ENCODE data around the gene LCTL.
"Not testable (repeated sequence)": the region's sequence is repeated elsewhere in the genome, so short reads cannot be mapped to it uniquely, and the experiment has no call there.

The LCTL gene

DNA sequence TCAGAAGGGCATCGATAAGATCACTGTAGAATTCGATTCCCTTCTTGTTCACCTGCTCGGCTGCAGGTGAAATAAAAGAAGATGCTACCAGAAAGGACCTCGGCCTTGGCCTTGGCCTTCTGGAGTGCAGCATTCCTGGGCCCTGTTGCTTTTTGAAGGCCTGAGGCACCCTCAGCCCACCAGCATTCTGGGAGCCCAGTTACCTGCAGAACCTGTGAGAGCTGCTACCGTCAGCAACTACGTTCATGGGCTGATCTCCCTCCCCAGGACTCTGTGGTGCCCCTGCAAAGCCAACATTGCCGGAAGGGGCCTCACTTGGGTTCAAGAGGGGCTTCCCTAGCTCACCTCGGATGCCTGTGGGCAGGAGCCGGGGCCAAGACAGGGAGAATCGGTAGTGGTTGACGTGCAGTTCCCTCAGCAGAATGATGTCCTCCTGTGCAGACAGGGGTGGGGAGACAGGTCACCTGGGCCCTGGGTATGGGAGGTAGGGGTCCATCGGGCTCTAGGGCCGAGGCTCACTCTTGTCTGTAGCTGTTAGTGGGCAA, 2.2 kb downstream of the LCTL start:
- DNase-seq: no peak

DNA sequence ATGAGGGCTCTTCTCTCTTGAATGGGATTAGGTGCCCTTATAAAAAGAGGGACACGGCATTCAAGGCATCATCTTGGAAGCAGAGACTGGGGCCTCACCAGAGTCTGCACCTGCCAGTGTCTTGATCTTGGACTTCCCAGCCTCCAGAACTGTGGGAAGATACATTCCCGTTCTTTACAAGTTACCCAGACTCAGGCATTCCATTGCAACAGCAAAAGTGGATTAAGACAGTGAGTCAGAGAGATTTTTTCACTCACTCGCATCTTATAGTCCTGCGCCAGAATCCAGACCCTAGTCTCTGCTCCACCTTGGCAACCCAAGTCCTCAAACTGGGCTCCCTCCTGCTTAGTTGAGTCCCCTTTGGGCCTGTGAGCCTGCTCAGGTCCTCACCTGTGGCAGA, 2.7 kb downstream of the LCTL start:
- DNase-seq: no peak

DNA sequence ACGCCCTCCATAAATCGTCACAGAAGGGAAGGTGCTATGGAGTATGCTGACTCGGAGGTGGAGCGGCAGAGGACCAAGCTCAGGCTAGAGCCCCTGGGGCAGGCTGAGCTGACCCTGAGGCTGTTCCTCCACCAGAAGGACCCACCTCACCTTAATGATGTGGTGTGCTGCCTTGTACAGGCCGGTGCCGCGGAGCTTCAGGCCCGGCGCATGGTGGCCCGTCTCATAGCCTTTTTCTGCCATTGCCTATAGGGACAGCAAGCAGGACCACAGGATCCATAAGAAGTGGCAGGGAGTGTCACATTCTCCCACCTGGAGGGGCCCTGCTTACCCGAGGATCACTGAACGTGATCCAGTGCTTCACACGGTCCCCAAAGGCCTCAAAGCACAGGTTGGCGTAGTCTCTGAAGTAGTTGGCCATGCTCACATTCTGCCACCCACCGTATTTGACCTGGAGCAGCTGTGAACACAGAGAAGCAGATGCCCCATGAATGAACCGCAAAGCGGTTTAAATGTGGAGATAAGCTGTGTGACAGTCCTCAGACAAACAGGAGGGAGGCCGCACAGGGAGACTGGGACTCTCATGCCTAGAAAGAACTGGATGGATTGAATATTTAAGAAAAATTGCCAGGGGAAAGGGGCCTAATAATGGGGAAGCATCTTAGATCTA, 4.8 kb downstream of the LCTL start:
- no peak for DNase-seq

DNA sequence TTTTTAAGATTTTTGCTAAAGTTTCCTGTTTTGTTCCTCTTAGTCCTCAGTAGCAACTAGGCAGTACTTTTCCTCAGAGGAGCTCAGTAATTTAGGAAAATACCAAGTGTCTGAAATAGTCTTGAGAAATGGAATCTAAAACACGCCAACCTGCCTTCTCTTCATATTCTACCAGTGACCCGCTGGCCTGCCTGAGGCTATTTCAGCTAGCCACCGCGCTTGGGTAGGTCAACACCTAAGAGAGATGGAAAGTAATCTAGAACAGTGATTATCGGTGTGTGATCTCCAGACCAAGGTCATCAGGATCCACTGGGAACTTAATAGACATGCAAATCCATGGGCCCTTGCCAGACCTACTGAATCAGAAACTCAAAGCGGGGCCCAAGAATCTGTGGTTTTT, 7.5 kb downstream of the LCTL start:
- DNase-seq: no peak

DNA sequence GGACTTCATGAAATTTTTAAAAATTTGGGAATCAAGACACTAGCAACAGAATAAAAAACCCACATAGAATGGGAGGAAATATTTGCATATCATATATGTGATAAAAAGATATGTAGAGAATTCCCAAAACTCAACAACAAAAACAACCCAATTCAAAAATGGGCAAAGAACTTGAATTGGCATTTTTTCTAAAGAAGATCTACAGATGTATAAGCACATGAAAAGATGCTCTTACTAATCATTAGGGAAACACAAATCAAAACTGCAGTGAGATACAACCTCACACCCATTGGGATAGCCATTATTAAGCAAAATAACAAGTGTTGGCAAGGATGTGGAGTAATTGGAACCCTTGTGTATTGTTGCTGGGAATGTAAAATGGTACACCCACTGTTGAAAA, 10.1 kb downstream of the LCTL start:
- no peak for DNase-seq

DNA sequence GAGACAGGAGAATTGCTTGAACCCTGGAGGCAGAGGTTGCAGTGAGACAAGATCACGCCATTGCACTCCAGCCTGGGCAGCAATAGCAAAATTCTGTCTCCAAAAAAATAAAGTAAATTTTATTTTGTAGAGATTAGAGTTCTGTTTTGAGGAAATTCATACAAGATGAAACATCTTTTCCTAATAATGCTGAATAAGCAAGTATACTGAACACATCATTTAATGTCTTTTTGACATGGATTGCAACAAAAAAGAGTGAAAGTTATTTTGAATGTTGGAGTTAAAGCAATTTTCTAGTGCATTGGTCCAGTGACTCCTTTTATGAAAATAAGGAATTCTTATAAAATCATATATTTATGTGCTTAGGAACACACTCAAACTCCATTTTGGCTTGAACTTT, 20.5 kb downstream of the LCTL start:
- DNase-seq: no peak

DNA sequence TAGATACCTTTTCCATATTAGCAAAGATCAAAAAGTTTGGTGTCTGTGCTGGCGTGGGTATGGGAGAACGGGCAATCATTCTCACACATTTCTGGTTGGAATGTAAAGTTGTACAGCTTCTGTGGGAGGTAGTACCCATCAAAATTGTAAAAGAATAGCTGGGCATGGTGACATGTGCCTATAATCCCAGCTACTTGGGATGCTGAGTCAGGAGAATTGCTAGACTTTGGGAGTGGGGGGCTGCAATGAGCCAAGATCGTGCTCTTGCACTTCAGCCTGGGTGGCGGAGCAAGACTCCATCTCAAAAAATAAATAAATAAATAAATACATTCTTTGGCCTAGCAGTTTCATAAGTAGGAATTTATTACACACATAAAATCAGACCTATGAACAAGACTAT, 22.9 kb downstream of the LCTL start:
- DNase-seq: no peak

DNA sequence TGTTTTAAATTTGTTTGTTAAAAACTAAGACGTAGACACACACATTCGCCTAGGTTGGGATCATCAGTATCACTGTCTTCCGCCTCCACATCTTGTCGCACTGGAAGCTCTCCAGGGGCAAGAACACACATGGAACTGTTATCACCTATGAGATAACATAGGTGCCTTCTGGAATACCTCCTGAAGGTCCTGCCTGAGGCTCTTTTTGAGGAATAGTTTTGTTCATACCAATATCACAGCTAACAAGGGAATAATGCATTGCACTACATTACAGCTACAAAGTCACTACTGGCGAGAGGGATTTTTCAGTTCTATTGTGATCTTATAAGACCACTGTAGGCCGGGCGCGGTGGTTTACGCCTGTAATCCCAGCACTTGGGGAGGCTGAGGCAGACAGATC, 30.7 kb downstream of the LCTL start:
- DNase-seq: no peak

DNA sequence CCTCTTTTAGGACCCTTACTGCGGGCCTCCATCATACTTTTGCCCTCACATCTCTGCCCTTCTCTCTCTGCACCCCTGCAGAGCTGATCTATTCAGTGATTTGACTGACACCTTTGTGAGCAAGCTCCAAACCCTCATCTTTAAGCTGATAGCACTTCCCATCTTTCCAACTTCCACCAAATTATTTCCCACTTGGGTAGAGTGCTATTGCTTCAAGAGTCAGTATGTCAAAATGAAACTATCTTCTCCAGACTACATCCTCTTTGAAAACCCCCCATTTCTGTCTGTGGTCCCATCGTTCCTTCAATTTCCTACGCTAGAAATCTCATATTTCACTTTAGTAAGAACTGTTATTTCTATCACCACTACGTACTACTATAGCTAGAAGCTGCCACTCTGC, 41.0 kb downstream of the LCTL start:
- DNase-seq: no peak

DNA sequence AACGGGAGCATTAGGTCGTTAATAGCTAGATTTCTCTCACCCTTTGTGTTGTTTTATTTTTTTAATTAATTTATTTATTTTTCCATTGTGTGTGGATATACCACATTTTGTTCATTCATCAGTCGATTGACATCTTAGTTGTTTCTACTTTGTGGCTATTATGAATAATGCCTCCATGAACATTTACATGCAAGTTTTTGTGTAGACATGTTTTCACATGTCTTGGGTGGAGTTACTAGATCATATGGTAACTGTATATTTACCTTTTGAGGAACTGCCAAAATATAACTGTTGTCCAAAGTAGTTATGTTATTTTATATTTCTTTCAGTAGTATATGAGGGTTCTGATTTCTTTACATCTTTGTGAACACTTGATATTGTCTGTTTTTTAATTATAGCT, 41.9 kb downstream of the LCTL start:
- DNase-seq: no peak

DNA sequence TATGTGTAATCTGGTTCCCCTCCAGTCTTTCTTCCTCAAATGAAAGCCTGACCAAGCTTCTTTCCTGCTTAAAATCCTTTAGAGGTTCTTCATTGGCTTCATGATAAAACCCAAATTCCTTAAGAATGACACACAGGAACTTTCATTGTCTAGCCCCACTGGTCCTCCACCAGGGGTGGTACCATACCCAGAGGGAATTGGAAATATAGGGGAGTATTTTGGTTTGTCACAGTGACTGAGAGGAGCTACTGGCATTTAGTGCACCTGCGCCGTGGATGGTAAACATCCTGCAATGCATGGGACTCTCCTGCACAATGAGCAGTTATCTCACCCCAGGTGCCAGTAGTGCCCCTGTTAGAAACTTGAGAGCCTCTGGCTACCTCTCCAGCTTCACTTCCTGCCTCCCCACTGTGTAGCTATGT, 49.9 kb downstream of the LCTL start:
- no peak for DNase-seq

DNA sequence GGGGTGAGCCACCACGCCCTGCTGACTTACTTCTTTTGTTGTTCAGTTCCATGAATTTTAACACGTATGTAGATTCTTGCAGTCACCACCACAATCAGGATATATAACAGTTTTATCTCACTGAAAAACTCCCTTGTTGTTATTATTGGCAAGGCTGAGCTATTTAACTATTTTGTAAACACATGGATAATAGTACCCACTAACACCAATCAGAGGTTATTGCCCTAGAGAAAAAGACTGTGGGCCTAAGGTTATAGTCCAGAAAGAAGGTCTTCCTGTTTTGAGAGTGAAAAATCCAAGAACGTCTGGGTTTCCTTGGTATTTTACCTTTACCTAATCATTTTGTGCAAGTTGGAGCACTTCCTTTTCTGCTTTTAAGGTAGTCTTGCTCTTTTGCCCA, 51.2 kb downstream of the LCTL start:
- no peak for DNase-seq

DNA sequence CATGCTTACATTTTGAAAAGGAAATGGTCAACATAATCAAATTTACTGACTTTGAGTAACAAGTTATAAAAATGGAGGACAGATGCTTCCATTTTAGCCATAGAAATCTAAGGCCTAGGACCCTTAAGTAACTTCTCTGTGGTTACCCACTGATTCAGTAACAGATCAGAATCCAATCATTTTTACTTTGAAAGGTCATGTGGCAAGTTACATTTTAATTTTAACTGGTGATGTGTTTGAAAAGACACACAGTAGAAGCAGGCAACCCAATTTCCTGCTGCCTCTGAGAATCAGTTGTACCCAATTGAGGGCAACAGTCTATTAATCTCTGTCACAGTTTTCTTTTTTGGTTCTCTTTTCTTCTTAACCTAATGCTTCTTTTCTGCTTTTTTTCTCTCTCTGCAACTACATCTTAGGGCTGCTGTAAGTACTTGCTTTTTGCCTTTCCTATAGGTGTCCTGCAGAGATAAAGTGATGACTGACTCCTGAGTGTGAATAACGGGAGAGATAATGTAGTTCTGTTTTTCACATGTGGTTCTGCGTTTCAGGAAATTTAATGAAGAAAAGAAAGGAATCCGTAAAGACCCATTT, 57.4 kb downstream of the LCTL start:
- DNase-seq: no peak

DNA sequence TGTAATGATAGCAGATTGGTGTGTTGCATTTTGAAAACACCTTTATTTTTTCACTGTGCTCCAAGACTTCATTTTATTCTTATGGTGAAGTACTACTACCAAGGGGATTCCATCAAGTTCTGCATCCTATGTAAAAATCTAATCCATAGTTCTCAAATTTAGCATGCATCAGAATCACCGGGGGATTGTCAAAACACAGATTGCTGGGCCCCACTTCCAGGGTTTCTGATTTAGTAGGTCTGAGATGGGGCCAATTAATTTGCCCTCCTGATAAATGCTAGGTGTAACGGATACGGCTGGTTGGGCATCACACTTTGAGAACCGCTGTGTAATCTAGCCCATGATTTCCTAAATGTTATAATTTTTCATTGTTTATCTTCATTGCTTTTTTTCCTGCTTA, 60.0 kb downstream of the LCTL start:
- no peak for DNase-seq

DNA sequence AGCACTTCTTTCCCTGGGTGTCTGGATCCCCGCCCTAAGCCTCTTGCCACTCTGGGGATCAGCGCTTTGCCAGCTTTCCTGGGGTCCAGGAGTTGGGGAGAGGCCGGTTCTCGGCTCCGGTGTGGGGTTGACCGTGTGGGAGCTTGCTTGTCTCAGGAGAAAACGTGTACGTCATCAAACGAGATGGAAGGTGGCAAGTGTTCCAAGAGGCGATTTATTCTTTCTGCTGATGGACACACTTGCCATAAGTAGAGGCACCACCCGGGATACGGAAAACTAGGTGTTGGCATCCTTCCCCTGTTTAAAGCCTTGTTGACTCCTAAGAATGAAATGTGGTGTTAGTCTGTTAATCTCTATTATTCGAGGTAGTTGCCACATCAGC, 60.4 kb downstream of the LCTL start:
- no peak for DNase-seq

DNA sequence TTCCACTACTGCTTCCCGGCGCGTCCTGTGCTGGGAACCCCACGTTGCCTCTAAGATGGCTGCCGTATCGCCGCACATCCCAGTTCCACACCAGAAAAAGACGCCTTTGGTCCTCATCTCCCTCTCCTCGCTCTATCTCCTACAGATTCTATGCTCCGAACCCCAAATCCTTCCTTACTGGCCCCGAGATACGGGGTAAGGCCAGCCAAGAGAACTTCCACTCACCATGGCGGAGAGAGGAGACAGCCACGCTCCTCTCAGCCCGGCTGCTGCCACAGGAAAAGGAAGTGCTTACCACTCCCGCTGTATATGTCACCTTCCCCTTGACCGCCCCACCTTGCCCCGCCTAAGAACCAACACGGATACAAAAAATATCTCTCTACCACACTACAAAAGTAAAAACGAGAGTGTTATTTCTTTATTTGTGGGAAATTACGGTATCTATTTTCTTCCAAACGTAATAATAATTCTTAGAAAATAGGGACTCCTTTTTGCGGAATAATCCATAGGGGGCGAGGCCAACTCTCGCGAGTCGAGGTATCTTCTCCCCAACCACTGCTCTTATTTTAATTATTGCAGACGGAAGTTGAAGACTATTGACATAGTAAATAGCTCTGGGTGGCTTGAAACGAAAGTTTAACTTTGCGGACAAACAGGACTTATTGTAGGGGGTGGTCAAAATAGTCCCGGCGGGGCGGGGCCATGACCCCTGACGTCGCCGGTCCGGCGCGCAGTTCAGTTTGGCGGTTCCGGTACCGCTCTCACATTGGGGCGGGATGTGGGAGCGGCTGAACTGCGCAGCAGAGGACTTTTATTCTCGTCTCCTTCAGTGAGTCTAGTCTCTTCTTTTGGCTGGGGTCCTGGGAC, 61.0 kb downstream of the LCTL start, which contains the start of the genes RPL4 and ZWILCH:
RPL4 (minus strand) TSS at position 293 of the 867 bp plus-strand sequence; CDS start at position 228, 65 bp downstream.
ZWILCH (plus strand) TSS at position 764 of the 867 bp plus-strand sequence; CDS start at position 777, 13 bp downstream.
- DNase-seq: peak; percentile 78

DNA sequence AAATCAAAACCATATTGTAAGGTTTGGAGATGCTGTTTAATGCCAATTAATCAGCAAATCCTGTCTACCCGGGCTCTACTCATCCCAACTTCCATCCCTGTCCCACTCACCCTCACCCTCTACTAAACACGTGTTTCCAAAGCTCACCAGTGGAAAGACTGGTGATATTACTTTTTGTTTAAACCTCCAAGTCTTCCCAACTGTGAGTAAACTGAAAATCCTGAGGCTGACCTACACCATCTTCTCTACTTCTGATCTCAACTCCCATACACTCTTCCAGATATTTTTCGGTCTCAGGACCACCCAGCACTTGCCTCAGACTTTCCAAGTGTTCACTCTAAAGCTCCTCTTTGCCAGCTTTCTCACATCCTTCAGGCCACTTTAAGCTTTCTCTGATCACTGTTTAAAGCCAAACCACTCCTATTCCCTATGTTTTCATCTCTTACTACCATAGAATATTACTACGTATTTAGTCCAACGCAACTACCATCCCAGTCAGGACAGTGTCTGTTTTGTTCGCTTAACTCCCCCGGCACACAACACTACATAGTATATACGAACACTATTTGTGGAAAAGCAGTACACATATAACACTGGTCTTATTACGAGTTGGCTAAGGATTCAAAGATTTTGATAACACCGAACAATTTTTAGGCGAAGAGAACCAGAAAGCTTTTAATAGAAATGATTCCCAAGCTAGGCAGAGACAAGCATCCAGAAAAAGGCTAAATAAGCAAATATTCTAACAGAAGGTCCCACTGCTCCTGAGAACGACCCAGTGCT, 61.8 kb downstream of the LCTL start:
- DNase-seq: no peak

DNA sequence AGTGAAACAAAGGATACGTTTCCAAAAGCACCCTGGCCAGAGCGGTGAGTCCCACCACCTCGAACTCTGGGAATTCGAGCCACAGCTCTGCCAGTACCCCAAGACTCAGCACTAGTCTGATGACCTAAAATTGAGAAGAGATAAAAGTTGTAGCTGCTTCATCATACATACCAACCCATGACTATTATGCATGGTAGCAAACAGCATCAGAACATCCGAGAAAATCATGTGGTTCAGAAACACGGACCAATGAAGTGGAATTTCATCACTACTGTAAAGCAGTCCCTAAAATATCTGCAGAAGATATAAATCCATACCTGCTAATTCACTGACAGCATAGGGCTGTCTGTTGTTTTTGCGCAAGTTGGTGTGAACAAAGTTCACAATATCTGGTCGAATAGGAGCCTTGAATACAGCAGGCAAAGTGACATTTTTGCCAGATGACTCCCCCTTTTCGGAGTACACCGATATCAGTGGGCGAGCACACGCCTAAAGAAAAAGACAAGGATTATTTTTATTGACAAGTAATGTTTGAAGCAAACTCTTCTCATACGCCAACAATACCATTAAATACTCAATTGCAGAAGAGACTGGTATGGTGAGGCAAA, 62.7 kb downstream of the LCTL start:
- not testable (repeated sequence) for DNase-seq

DNA sequence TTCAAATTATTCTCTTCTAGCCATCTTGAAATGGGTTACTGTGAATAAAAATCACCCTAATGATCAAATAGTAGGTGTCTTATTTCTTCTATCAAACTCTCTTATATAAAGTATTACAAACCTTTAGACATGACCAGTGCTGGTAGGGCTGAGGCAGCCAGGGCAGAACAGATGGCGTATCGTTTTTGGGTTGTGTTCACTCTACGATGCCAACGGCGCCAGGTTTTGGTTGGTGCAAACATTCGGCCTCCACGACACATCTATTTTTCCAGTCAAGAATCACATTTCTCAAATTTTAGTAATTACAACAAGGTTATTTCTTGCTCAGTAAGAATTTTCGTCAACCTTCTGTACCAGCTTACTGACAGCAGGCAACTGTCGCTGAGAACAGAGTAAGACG, 63.3 kb downstream of the LCTL start:
- DNase-seq: no peak

DNA sequence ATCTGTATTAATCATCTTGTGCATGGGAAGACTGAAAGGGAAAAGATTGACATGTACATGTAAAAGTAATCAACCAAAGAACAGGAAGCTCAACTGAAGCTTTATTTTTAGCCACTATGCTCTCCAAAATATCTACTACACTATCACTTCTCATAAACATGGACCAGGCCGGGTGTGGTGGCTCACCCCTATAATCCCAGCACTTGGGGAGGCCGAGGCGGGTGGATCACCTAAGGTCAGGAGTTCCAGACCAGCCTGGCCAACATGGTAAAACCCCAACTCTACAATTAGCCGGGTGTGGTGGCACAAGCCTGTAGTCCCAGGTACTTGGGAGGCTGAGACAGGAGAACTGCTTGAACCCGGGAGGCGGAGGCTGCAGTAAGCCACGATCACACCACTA, 65.5 kb downstream of the LCTL start:
- DNase-seq: not testable (repeated sequence)

DNA sequence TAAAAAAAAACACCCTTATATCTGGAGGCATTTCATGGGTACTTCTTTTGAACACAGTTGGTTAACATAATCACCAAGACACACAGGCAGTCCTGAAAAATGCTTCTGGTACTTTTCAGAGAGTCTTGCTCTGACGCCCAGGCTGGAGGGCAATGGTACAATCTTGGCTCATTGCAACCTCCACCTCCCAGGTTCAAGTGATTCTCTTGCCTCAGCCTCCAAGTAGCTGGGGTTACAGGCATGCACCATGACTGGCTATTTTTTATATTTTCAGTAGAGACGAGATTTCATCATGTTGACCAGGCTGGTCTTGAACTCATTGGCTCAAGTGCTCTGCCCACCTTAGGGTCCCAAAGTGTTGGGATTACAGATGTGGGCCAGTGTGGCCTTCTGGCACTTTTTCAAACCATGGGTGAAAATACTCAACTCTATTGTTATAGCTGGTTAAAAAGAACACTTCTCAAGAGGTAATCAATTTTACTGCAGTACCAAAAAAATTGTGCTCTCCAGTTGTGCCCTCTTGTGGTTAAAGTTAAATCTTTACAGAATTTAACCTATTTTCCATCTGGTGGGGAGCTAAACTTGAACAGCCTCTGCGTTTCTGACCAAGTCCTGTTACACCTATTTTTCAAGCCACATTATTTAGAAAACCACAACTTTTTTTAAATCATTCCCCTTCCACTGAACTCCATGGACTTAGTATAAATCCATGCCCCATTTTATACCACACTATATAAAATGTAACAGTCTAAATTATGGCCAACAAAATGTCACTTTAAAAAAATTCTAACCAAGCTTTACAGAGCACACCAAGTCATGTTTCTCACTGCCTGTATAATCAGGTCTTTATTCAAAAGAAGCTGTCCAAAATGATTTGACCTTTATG, 67.1 kb downstream of the LCTL start:
- no peak for DNase-seq

Measured in activated CD8-positive, alpha-beta memory T cell treated with anti-CD3 and anti-CD28 coated beads, Interleukin-2, amount 50 U/mL, for 4 hours (primary cell).